Measurements from ENCODE around the gene NDUFS8.

The NDUFS8 gene

GRCh38 chr11:68037411-68038225 is 7.1 kb downstream of the NDUFS8 start:
- no peak for DNase-seq

- no peak for DNase-seq
Observed at GRCh38 chr11:68038226-68038717, 7.8 kb downstream of the NDUFS8 start.

GRCh38 chr11:68038718-68039525 is 8.4 kb downstream of the NDUFS8 start, which contains the start of gene TCIRG1:
TSS of gene TCIRG1 (plus strand) at chr11:68039025. CDS start at chr11:68041272, 2,247 bp downstream.
- peak; percentile 80 for DNase-seq

GRCh38 chr11:68039526-68040086 is 9.1 kb downstream of the NDUFS8 start:
- DNase-seq = no peak

GRCh38 chr11:68040101-68040956 is 9.8 kb downstream of the NDUFS8 start:
- peak; percentile 69 for DNase-seq

GRCh38 chr11:68040957-68041591 is 10.6 kb downstream of the NDUFS8 start:
- no peak for DNase-seq

DNA sequence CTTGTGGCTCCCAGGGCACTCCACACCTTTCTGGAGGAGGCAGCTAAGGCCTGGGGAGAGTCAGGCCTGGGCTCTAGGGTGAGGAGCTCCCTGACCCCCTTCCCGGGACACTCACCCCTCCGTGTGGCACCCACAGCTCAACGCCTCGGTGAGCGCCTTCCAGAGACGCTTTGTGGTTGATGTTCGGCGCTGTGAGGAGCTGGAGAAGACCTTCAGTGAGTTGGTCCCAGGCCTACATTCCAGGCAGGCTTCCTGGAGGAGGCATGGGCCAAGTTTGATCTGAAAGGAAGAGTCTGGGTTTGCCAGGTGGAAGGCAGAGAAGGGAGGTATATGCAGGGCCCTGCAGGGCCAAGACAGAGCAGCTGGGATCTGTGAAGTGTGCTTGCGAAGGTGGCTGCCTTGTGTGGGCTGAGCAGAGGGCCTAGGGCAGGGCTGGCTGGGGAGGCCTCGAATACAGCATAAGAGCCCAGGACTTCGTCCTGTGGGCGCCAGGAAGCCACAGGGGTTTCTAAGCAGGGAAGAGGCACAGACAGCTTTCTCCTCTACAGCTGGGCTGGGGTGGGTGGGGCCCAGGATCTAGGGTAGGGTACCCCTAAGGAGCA is 11.2 kb downstream of the NDUFS8 start:
- DNase-seq = no peak

- DNase-seq = no peak
Observed at GRCh38 chr11:68042219-68043028, 11.9 kb downstream of the NDUFS8 start.

DNA sequence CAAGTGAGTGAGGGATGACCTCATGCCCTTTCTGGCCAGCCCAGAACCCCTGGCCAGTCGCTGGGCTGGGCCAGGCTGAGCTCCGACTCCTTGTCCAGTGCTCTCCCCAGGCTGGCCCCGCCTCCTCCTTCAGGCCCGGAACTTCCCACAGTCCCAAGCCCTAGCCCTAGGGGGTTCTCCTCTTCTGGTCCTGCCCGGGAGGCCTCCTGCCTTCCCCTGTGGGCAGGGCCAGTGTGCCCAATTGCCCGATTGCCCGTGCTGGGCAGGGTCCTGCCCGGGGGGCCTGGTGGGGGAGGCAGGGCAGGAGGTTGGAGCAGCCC is 12.5 kb downstream of the NDUFS8 start:
- no peak for DNase-seq

DNA sequence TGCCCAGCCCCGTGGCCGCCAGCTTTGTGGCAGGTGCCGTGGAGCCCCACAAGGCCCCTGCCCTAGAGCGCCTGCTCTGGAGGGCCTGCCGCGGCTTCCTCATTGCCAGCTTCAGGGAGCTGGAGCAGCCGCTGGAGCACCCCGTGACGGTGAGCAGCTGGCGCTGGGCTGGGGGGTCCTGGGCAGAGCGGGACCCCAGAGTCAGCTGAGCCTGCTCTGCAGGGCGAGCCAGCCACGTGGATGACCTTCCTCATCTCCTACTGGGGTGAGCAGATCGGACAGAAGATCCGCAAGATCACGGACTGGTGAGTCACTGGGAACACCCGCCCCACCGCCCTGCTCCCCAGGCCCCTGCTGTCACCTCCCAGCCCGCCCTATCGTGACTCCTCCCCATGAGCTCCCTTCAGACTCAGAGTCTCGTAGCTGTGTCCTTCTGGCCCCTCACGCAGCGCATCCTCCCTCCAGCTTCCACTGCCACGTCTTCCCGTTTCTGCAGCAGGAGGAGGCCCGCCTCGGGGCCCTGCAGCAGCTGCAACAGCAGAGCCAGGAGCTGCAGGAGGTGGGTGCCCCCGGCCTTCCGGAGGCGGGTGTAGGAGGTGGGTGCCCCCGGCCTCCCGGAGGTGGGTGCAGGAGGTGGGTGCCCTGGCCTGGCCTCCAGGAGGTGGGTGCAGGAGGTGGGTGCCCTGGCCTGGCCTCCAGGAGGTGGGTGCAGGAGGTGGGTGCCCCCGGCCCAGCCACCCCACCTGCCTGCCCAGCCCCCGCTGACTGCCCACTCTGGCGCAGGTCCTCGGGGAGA is 13.1 kb downstream of the NDUFS8 start:
- peak; percentile 60 for DNase-seq

GRCh38 chr11:68044145-68044813 is 13.8 kb downstream of the NDUFS8 start:
- DNase-seq = no peak

DNA sequence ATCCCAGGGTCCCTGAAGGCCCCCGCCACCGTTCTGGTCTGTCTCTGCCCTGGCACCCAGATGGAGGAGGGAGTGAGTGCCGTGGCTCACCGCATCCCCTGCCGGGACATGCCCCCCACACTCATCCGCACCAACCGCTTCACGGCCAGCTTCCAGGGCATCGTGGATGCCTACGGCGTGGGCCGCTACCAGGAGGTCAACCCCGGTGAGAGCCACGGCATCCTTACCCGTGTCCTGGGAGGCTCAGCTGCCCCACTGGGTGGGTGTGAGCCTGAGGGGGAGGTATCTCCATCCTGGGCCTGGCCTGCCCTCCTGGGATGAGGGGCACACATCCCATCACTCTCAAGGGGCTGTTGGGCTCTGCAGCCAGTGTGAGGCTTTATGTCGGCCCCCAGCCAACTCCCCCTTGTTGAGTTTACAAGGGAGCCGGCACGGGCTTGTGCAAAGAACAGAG is 14.4 kb downstream of the NDUFS8 start:
- no peak for DNase-seq

GRCh38 chr11:68047437-68048290 is 17.2 kb downstream of the NDUFS8 start:
- DNase-seq = no peak

DNA sequence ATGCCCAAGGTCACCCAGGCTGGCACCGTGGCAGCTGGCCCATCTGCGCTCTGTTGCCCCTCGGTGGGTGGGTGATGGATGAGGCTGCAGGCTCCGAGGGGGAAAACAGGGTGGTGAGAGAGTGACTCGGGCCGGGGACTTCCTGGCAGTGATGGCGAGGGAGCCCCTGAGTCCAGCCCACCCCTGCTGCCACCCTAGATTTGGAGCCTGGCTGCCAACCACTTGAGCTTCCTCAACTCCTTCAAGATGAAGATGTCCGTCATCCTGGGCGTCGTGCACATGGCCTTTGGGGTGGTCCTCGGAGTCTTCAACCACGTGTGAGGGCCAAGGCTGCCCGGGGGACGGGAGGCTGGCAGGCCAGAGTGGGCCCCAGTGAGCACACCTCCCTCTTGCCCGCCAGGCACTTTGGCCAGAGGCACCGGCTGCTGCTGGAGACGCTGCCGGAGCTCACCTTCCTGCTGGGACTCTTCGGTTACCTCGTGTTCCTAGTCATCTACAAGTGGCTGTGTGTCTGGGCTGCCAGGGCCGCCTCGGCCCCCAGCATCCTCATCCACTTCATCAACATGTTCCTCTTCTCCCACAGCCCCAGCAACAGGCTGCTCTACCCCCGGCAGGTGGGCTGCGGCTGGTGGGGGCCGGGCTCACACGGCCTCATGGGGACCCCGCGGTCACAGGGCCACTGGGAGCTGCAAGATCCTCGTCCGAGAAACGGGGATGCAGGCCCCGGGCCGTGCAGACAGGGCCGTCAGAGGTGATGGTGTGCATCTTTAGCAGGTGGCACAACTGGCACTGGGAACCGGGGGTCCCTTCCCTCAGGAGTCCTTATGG is 18.4 kb downstream of the NDUFS8 start:
- DNase-seq = no peak

GRCh38 chr11:68049509-68050370 is 19.3 kb downstream of the NDUFS8 start:
- DNase-seq = no peak

DNA sequence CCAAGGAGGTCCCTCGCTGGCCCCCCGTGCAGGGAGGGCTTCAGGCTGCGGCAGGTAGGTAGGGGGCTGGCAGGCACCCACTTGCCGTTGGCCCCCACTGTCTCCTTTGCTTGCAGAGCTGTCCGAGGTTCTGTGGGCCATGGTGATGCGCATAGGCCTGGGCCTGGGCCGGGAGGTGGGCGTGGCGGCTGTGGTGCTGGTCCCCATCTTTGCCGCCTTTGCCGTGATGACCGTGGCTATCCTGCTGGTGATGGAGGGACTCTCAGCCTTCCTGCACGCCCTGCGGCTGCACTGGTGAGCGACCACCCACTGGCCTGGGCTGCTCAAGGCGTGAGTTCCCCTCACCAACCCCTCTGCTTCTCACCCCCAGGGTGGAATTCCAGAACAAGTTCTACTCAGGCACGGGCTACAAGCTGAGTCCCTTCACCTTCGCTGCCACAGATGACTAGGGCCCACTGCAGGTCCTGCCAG is 19.9 kb downstream of the NDUFS8 start:
- no peak for DNase-seq

Data from fibroblast of skin of scalp (primary cell).